ENCODE measurements around the gene ARHGEF40.

DNA sequence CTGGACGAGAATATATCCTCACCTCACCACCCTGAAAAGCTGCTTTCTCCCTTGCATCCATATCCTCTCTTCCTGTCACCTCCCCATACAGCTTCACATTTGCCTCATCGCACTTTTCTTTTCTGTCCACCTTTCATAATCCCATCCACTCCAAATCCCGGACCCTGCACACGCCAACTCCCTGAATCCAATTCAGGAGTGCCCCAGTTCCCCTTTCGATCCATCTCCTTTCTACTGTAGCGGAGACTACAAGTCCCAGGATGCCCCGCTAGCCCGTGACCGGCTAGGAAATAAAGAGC is 33.3 kb downstream of the ARHGEF40 start:
- TF ChIP-seq, protein P1, sequence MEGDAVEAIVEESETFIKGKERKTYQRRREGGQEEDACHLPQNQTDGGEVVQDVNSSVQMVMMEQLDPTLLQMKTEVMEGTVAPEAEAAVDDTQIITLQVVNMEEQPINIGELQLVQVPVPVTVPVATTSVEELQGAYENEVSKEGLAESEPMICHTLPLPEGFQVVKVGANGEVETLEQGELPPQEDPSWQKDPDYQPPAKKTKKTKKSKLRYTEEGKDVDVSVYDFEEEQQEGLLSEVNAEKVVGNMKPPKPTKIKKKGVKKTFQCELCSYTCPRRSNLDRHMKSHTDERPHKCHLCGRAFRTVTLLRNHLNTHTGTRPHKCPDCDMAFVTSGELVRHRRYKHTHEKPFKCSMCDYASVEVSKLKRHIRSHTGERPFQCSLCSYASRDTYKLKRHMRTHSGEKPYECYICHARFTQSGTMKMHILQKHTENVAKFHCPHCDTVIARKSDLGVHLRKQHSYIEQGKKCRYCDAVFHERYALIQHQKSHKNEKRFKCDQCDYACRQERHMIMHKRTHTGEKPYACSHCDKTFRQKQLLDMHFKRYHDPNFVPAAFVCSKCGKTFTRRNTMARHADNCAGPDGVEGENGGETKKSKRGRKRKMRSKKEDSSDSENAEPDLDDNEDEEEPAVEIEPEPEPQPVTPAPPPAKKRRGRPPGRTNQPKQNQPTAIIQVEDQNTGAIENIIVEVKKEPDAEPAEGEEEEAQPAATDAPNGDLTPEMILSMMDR (IDR thresholded peaks at IDR 0.05) = no peak
- TF ChIP-seq POLR2AphosphoS5 (IDR thresholded peaks at IDR 0.05) (no peak), POLR2A (IDR thresholded peaks at IDR 0.05) (no peak), EP300 (IDR thresholded peaks at IDR 0.05) (no peak)
